Subcutaneous preadipocyte (primary cell): ENCODE data around the gene CEP68. TPM values are rescaled to one million over a fixed set of nuclear protein-coding genes. Genes with fewer than 3 reads are reported as not detected.

Experiments used
- total RNA-seq: library from RNA; depleted of rRNA; stranded (reverse); fragments of >200 nt; gene quantifications from 2 replicates; pipeline ENCODE4 v1.2.3, GENCODE V29; 2012

The CEP68 gene, protein sequence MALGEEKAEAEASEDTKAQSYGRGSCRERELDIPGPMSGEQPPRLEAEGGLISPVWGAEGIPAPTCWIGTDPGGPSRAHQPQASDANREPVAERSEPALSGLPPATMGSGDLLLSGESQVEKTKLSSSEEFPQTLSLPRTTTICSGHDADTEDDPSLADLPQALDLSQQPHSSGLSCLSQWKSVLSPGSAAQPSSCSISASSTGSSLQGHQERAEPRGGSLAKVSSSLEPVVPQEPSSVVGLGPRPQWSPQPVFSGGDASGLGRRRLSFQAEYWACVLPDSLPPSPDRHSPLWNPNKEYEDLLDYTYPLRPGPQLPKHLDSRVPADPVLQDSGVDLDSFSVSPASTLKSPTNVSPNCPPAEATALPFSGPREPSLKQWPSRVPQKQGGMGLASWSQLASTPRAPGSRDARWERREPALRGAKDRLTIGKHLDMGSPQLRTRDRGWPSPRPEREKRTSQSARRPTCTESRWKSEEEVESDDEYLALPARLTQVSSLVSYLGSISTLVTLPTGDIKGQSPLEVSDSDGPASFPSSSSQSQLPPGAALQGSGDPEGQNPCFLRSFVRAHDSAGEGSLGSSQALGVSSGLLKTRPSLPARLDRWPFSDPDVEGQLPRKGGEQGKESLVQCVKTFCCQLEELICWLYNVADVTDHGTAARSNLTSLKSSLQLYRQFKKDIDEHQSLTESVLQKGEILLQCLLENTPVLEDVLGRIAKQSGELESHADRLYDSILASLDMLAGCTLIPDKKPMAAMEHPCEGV
- 10.9 and 12.9 TPM in 2 replicates for total RNA-seq

DNA sequence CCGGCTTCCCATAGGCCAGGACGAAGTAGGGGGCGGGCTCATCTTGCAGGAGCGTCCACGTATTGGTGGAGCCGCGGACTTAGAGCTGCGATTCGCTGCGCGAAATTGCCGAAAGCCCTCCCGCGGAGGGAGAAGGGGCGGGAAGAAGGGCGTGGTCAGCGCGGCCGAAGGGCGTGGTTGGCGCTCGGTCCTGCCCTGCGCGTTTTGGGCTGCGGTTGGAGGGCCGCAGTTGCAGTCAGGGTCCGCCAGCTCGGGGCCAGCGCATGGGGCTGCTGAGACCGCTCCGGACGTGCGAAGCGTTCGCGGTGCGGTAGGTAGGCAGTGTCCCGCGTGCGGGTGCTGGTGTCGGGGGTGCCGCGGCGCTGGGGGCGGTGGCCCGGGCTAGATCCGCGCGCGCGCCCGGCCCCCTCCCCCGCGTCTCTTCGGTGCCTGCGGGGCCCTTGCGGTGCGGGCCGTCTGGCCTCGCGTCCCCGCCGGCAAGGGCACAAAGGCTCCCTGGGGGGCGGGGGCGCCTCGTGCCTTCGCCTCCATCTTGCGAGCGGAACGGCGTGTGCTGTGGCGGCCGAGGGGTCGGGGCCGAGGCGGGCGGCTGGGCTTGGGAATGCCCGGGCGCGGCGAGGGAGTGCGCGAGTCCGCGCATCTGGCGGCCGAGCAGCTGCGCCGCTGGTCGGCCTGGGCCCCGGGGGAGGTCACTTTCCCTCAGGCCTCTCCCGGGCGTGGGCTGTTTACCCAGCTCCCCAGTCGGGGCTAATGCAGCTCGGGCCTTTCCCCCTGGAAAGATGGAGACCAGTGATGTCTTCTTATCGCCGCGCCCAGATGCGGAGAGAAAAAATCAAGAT lies at the start of gene CEP68:
CEP68 (plus strand) TSS at position 202 of the 839 bp plus-strand sequence. CDS start 13,029 bp downstream, outside the sequence.

DNA sequence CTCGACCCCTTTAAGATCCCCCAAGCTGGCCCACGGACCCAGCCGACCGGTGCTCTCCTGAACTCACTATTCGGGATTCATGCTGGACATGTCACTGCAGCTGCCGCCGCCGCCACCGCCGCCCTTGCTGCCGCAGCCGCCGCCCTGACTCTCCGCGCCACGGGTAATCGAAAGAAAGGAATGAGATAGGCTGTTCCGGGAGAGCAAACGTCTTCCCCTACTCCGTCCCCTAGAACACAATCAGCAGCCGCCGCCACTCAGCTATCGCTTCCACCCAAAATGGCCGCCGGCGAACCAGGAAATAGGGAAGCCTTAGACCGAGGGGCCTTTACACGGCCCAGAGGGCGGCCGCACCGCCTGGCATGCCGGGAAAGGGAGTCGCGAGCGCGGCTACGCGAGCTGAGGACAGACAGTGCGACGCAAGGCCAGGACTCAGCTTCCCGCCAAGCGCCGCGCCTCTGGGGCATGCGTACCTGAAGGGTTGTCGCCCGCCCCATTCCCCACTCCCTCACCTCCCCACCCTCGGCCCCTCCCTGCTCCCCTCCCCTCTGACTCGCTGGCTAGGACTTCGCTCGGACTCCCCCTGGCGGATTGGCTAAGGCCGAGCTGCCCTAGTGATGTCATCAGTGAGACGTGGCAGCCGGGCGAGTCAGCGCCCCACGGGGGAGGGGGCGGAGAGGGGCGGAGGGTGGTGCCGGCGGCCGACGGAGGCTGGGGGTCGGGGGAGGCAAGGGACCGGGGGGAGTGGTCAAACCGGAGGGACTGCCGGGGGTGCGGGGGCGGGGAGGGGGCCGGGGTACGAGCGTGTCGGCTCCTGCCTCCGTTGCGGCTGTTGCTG lies 73.8 kb downstream of the CEP68 start, which contains the start of gene RAB1A:
RAB1A (minus strand) TSS at position 281 of the 838 bp plus-strand sequence; CDS start at position 90, 191 bp downstream.

Other genes starting within 250 kb of the CEP68 start
- 2.9 and 4.3 TPM in 2 replicates for gene SLC1A4, start 67.0 kb upstream of the CEP68 start, total RNA-seq
- 64.7 and 65.5 TPM in 2 replicates for gene RAB1A, start 73.7 kb downstream of the CEP68 start, total RNA-seq
- 62.1 and 63.9 TPM in 2 replicates for gene ACTR2, start 171.4 kb downstream of the CEP68 start, total RNA-seq